GM18861 (cell line): ENCODE results near the gene CYP2A6.

Experiments used
- ATAC-seq: cut with Tn5 transposase; IDR thresholded peaks from one replicate; pipeline ENCODE4 v1.9.1; 2021; ENCODE audit not compliant: unreplicated experiment

CYP2A6 gene

GRCh38 chr19:40803170-40803856, 46.9 kb downstream of the CYP2A6 start:
- no peak for ATAC-seq

GRCh38 chr19:40802300-40803169, 47.7 kb downstream of the CYP2A6 start:
- no peak for ATAC-seq

GRCh38 chr19:40801426-40802299, 48.6 kb downstream of the CYP2A6 start:
- no peak for ATAC-seq

GRCh38 chr19:40800997-40801377, 49.3 kb downstream of the CYP2A6 start:
- ATAC-seq, result no peak

- no peak for ATAC-seq
Measured at GRCh38 chr19:40800339-40800996, 49.8 kb downstream of the CYP2A6 start.

- no peak for ATAC-seq
Measured at GRCh38 chr19:40799558-40800338, 50.5 kb downstream of the CYP2A6 start.

- peak; percentile 68 for ATAC-seq
Measured at GRCh38 chr19:40798683-40799557, 51.3 kb downstream of the CYP2A6 start, which contains the start of gene EGLN2. Gene EGLN2 (plus strand): TSS chr19:40799191. CDS start chr19:40800573, 1,382 bp downstream.

GRCh38 chr19:40797963-40798682, 52.1 kb downstream of the CYP2A6 start:
- peak; percentile 25 for ATAC-seq

GRCh38 chr19:40797166-40797962, 52.9 kb downstream of the CYP2A6 start:
- no peak for ATAC-seq
